H9 (cell line): ENCODE measurements around the gene SNAPC2. TPM values are rescaled to one million over a fixed set of nuclear protein-coding genes. Genes with fewer than 3 reads are reported as not detected.

Experiments used
- DNase-seq: peaks from one replicate; pipeline ENCODE4 v3.0.0-alpha.2; 2017
- H2AFZ ChIP-seq: one replicate; pipeline ENCODE4 v1.6.1; 2013; ENCODE audit warnings: mild to moderate bottlenecking, low read length, control low read depth, moderate library complexity
- H2AK5ac ChIP-seq: 2 replicates; pipeline ENCODE4 v1.6.1; 2013; ENCODE audit warnings: low read length, control low read depth, mixed read lengths; ENCODE audit not compliant: insufficient read length
- H2BK120ac ChIP-seq: one replicate; pipeline ENCODE4 v1.6.1; 2013; ENCODE audit warnings: low read depth, mild to moderate bottlenecking, low read length, control low read depth, inconsistent platforms; ENCODE audit not compliant: poor library complexity, severe bottlenecking
- H2BK12ac ChIP-seq: 2 replicates; pipeline ENCODE4 v1.6.1; 2013; ENCODE audit warnings: low read length, control low read depth, mixed read lengths, low read depth; ENCODE audit not compliant: insufficient read length
- H2BK15ac ChIP-seq: 2 replicates; pipeline ENCODE4 v1.6.1; 2013; ENCODE audit warnings: low read depth, low read length, control low read depth
- H2BK20ac ChIP-seq: one replicate; pipeline ENCODE4 v1.6.1; 2013; ENCODE audit warnings: low read depth, mild to moderate bottlenecking, low read length, control low read depth, inconsistent platforms; ENCODE audit not compliant: poor library complexity, severe bottlenecking
- H2BK5ac ChIP-seq: 2 replicates; pipeline ENCODE4 v1.6.1; 2013; ENCODE audit warnings: low read length, control low read depth, mixed read lengths; ENCODE audit not compliant: insufficient read length
- H3K14ac ChIP-seq: 2 replicates; pipeline ENCODE4 v1.6.1; 2013; ENCODE audit warnings: low read length, control low read depth; ENCODE audit not compliant: insufficient read depth
- H3K18ac ChIP-seq: 2 replicates; pipeline ENCODE4 v1.6.1; 2013; ENCODE audit warnings: low read depth, mild to moderate bottlenecking, mixed read lengths, low read length, control low read depth; ENCODE audit not compliant: insufficient read length
- H3K23ac ChIP-seq: 2 replicates; pipeline ENCODE4 v1.6.1; 2013; ENCODE audit warnings: low read length, control low read depth, mixed read lengths, low read depth; ENCODE audit not compliant: insufficient read length
- H3K23me2 ChIP-seq: 2 replicates; pipeline ENCODE4 v1.6.1; 2013; ENCODE audit warnings: low read depth, mild to moderate bottlenecking, mixed read lengths, low read length, control low read depth; ENCODE audit not compliant: insufficient read length, poor library complexity, severe bottlenecking
- H3K27ac ChIP-seq: 2 replicates; pipeline ENCODE4 v1.5.1; 2013; ENCODE audit warnings: low read length, control low read depth, mixed read lengths, low read depth; ENCODE audit not compliant: insufficient read length
- H3K27me3 ChIP-seq: 2 replicates; pipeline ENCODE4 v1.6.1; 2013; ENCODE audit warnings: low read length, control low read depth, inconsistent platforms; ENCODE audit not compliant: insufficient read depth
- H3K4ac ChIP-seq: 2 replicates; pipeline ENCODE4 v1.6.1; 2013; ENCODE audit warnings: low read depth, mild to moderate bottlenecking, control low read depth, inconsistent platforms, low read length, moderate library complexity
- H3K4me1 ChIP-seq: 2 replicates; pipeline ENCODE4 v1.6.1; 2013; ENCODE audit warnings: low read length, control low read depth, inconsistent platforms; ENCODE audit not compliant: insufficient read depth
- H3K4me2 ChIP-seq: 2 replicates; pipeline ENCODE4 v1.6.1; 2013; ENCODE audit warnings: low read length, control low read depth, mixed read lengths; ENCODE audit not compliant: insufficient read length, insufficient read depth
- H3K56ac ChIP-seq: 2 replicates; pipeline ENCODE4 v1.6.1; 2013; ENCODE audit warnings: low read depth, mild to moderate bottlenecking, mixed read lengths, low read length, control low read depth; ENCODE audit not compliant: insufficient read length
- H3K79me1 ChIP-seq: 2 replicates; pipeline ENCODE4 v1.6.1; 2013; ENCODE audit warnings: low read depth, mild to moderate bottlenecking, moderate library complexity, low read length, control low read depth, inconsistent platforms; ENCODE audit not compliant: insufficient read depth, poor library complexity, severe bottlenecking
- H3K79me2 ChIP-seq: 2 replicates; pipeline ENCODE4 v1.6.1; 2013; ENCODE audit warnings: low read length, control low read depth, inconsistent platforms; ENCODE audit not compliant: insufficient read depth
- H3K9ac ChIP-seq: 2 replicates; pipeline ENCODE4 v1.6.1; 2013; ENCODE audit warnings: low read length, control low read depth, mixed read lengths; ENCODE audit not compliant: insufficient read length; ENCODE audit errors: extremely low read depth
- H3K9me3 ChIP-seq: one replicate; pipeline ENCODE4 v1.6.1; 2013; ENCODE audit warnings: low read depth, low read length, inconsistent platforms; ENCODE audit not compliant: control insufficient read depth
- H3T11ph ChIP-seq: one replicate; pipeline ENCODE4 v1.6.1; 2013; ENCODE audit warnings: mild to moderate bottlenecking, low read length, control low read depth, inconsistent platforms
- H4K20me1 ChIP-seq: one replicate; pipeline ENCODE4 v1.6.1; 2013; ENCODE audit not compliant: control insufficient read depth, insufficient read length, insufficient read depth
- H4K5ac ChIP-seq: 2 replicates; pipeline ENCODE4 v1.6.1; 2013; ENCODE audit warnings: low read depth, mild to moderate bottlenecking, mixed read lengths, low read length, control low read depth; ENCODE audit not compliant: insufficient read length
- H4K8ac ChIP-seq: replicated peaks from 2 replicates; pipeline ENCODE4 v1.6.1; 2013; ENCODE audit warnings: low read length, control low read depth, mixed read lengths, low read depth; ENCODE audit not compliant: insufficient read length
- H4K91ac ChIP-seq: 2 replicates; pipeline ENCODE4 v1.6.1; 2013; ENCODE audit warnings: low read depth, mild to moderate bottlenecking, moderate library complexity, mixed read lengths, low read length, control low read depth; ENCODE audit not compliant: insufficient read length
- H3K27ac Mint-ChIP-seq, 3 experiments: 2 replicates in 2 of 3; 3 replicates in 1 of 3; pipeline ENCODE4 v1.8.0; 2020 to 2021; ENCODE audit warnings: mixed read lengths in 3 of 3, mild to moderate bottlenecking in 1 of 3, moderate library complexity in 1 of 3
- H3K27me3 Mint-ChIP-seq: 2 replicates; pipeline ENCODE4 v1.8.0; 2021; ENCODE audit warnings: low read depth, mild to moderate bottlenecking, moderate library complexity, mixed read lengths
- H3K36me3 Mint-ChIP-seq, 3 experiments: 2 replicates in 2 of 3; 3 replicates in 1 of 3; pipeline ENCODE4 v1.8.0; 2020 to 2021; ENCODE audit warnings: low read depth in 3 of 3, mixed read lengths in 3 of 3; ENCODE audit not compliant: insufficient read depth in 1 of 3
- H3K4me1 Mint-ChIP-seq, 2 experiments: 2 replicates each; pipeline ENCODE4 v1.8.0; 2020; ENCODE audit warnings: mixed read lengths in 2 of 2
- H3K4me3 Mint-ChIP-seq, 2 experiments: 2 replicates in 1 of 2; 3 replicates in 1 of 2; pipeline ENCODE4 v1.8.0; 2020 to 2021; ENCODE audit warnings: mild to moderate bottlenecking in 2 of 2, mixed read lengths in 2 of 2, moderate library complexity in 1 of 2
- H3K9me3 Mint-ChIP-seq, 2 experiments: 2 replicates in 1 of 2; 3 replicates in 1 of 2; pipeline ENCODE4 v1.8.0; 2020; ENCODE audit warnings: mild to moderate bottlenecking in 2 of 2, mixed read lengths in 2 of 2, moderate library complexity in 1 of 2
- WGBS: extraction: QIAGEN DNeasy Blood & Tissue Kit; methylation state at CpG from one replicate; pipeline ENCODE4 v1.1.7; 2013; ENCODE audit warnings: missing lambda C conversion rate, low lambda C conversion rate, mixed read lengths; ENCODE audit not compliant: insufficient read length; ENCODE audit errors: extremely low coverage; 5-methylcytosine and 5-hydroxymethylcytosine counted together
- total RNA-seq: library from RNA; stranded (reverse); gene quantifications from 2 replicates; pipeline ENCODE4 v1.2.1, GENCODE V29; 2021
- TF ChIP-seq, protein P1 (sequence below): fragments of 200-600 bp; sonication (generic); conservative IDR thresholded peaks from 3 replicates; pipeline ENCODE4 v1.8.0; 2021; ENCODE audit warnings: antibody characterized with exemption, mild to moderate bottlenecking

SNAPC2 gene
- total RNA-seq, 1 experiment from 2014 or later: 17.8 TPM

DNA sequence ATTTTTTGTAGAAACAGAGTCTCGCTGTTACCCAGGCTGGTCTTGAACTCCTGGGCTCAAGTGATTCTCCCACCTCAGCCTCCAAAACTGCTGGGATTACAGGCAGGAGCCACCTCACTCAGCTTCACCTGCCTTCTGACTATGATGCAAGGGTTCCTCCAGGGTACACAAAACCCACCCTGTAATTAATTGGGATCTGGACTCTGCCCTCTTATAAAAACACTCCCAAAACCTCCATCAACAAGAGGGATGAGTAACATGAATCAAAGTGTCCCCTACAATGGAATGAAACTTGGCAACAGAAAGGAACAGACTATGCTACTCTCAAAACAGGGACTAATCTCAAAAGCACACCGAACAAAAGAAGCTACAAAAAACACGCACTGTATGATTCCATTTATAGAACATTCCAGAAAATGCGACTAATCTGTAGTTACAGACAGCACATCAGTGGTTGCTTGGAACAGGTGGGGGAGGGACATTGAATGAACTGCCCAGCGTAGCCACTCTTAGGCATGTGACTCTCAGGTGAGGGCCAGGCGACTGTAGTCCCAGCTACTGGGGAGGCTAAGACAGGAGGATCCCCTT, 42.8 kb upstream of the SNAPC2 start:
- Histone ChIP-seq H3K27me3 (peaks cover 1% of the 10 kb centered on the region; the same call in 1 of the 2 replicates), H3T11ph (no peak overlapping the region), H3K14ac (no peak overlapping the region), H3K18ac (no peak overlapping the region), H3K4me1 (no peaks in the 10 kb centered on the region), H2BK20ac (no peak overlapping the region), H4K5ac (no peak overlapping the region), H3K4ac (no peak overlapping the region), H4K8ac (no peak overlapping the region), H3K27ac (no peak overlapping the region), H3K4me2 (no peak overlapping the region), H2BK15ac (no peak overlapping the region), H3K9ac (no peak overlapping the region), H4K91ac (no peak overlapping the region), H2BK12ac (no peak overlapping the region), H2AK5ac (no peak overlapping the region), H4K20me1 (no peaks in the 10 kb centered on the region), H3K9me3 (no peaks in the 10 kb centered on the region), H3K79me1 (no peaks in the 10 kb centered on the region), H2BK5ac (no peak overlapping the region), H2AFZ (no peak overlapping the region), H3K23ac (no peak overlapping the region), H2BK120ac (no peak overlapping the region), H3K79me2 (no peaks in the 10 kb centered on the region), H3K23me2 (peaks cover 8% of the 10 kb centered on the region), H3K56ac (no peak overlapping the region)
- Mint-ChIP-seq H3K27me3 (peaks cover 13% of the 10 kb centered on the region), H3K27ac (peak overlapping the region in 1 of 3 experiments; percentile 34; a peak in 1 of 7 replicates), H3K9me3 (peaks cover 4 to 7% of the 10 kb centered on the region in 2 experiments; a peak in 2 of 5 replicates), H3K4me3 (peak overlapping the region in 1 of 2 experiments; percentile 5; a peak in 1 of 5 replicates), H3K36me3 (peaks cover 0 to 2% (median 0%) of the 10 kb centered on the region in 3 experiments; a peak in 2 of 7 replicates), H3K4me1 (peaks cover 4 to 10% of the 10 kb centered on the region in 2 experiments; a peak in 3 of 4 replicates)
- WGBS: no CpG with 5 or more reads among the region's 6 CpGs
- DNase-seq: no peak
- TF ChIP-seq, protein P1, sequence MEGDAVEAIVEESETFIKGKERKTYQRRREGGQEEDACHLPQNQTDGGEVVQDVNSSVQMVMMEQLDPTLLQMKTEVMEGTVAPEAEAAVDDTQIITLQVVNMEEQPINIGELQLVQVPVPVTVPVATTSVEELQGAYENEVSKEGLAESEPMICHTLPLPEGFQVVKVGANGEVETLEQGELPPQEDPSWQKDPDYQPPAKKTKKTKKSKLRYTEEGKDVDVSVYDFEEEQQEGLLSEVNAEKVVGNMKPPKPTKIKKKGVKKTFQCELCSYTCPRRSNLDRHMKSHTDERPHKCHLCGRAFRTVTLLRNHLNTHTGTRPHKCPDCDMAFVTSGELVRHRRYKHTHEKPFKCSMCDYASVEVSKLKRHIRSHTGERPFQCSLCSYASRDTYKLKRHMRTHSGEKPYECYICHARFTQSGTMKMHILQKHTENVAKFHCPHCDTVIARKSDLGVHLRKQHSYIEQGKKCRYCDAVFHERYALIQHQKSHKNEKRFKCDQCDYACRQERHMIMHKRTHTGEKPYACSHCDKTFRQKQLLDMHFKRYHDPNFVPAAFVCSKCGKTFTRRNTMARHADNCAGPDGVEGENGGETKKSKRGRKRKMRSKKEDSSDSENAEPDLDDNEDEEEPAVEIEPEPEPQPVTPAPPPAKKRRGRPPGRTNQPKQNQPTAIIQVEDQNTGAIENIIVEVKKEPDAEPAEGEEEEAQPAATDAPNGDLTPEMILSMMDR: no peak
